NCI-H146 (cell line): ENCODE results near the gene JADE2.
"Not testable (repeated sequence)": the region's sequence is repeated elsewhere in the genome, so short reads cannot be mapped to it uniquely, and the experiment has no call there.

Experiments used
- DNase-seq: peaks from one replicate; lab custom pipeline; 2025; lab: John Stamatoyannopoulos, UW

The JADE2 gene

GRCh38 chr5:134552301-134552700, 26.8 kb downstream of the JADE2 start:
- DNase-seq = no peak

DNA sequence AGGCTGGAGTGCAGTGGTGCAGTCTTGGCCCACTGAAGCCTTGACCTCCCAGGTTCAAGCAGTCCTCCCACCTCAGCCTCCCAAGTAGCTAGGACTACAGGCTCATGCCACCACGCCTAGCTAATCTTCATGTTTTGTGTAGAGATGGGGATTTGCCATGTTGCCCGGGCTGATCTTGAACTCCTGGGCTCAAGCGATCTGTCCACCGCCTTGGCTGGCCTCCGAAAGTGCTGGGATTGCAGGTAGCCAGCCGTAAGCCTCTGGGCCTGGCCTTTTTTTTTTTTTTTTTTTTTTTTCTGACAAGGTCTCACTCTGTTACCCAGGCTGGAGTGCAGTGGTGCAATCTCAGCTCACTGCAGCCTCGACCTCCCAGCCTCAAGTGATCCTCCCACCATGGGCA, 27.2 kb downstream of the JADE2 start:
- not testable (repeated sequence) for DNase-seq

GRCh38 chr5:134553821-134554267, 28.4 kb downstream of the JADE2 start:
- DNase-seq = no peak

DNA sequence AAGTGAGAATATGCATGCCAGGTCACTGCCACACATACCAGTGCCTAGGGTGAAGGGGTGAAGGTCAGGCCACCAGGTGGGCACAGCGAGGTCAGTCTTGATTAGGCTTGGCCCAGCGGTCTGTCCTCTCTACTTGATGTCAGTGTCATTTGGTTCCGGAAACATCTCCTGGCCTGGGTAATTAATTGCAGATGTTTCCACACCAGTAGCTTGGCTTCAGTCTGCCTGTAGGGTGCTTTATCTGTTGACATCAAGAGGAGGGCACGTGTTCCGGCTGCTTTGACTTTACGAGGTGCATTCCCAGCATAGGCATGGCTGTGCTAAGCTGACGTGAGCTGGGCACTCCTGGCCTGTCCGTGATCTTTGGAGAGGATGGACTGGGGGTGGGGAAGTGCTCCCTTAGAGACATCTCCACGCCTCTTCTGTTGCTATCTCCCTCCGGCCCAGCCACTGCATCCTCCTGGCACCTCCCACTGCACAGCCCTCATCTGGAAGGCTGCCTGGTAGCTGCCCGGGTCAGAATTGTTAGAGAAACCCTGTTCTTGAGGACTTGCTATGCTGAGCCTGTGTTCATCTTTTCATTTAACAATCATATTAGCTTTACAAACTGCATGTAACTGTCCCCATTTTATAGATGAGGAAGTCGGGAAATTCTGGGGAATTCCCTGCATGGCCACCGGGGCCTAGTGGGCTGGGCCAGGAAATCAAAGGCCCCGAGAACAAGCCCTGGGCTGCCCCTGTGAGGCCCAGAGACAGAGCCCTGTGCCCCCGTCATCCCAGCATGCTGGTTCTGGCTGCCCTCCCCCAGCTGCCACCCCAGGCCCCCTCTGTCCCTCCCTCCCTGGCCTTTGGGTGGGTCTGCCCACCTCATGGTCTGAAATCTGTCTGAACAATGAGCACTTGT, 29.1 kb downstream of the JADE2 start:
- no peak for DNase-seq

GRCh38 chr5:134555223-134555889, 29.9 kb downstream of the JADE2 start:
- DNase-seq = no peak

- peak; percentile 22 for DNase-seq
Measured at GRCh38 chr5:134555890-134556311, 30.4 kb downstream of the JADE2 start.

DNA sequence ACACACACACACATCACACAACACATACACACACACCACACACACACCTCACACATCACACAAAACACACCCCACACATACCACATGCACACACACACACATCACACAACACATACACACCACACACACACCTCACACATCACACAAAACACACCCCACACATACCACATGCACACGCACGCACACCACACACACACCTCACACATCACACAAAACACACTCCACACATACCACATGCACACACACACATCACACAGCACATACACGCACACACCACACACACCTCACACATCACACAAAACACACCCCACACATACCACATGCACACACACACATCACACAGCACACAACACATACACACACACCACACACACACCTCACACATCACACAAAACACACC, 31.1 kb downstream of the JADE2 start:
- DNase-seq = not testable (repeated sequence)

DNA sequence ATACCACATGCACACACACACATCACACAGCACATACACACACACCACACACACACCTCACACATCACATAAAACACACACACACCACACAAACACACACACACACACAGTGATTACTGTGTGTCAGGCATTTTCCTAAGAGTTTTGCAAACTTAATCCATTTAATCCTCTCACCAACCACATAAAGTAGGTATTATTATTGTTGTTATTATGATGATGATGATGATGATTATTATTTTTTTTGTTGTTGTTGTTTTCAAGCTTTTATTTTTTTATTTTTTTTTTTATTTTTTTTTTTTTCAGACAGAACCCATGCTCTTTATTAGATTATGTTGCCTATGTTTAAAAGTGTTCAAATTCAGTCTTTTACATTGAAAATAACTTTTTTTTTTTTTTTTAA, 31.5 kb downstream of the JADE2 start:
- DNase-seq = no peak

- no peak for DNase-seq
Measured at GRCh38 chr5:134559672-134560071, 34.2 kb downstream of the JADE2 start.

GRCh38 chr5:134560698-134561097, 35.2 kb downstream of the JADE2 start:
- no peak for DNase-seq

DNA sequence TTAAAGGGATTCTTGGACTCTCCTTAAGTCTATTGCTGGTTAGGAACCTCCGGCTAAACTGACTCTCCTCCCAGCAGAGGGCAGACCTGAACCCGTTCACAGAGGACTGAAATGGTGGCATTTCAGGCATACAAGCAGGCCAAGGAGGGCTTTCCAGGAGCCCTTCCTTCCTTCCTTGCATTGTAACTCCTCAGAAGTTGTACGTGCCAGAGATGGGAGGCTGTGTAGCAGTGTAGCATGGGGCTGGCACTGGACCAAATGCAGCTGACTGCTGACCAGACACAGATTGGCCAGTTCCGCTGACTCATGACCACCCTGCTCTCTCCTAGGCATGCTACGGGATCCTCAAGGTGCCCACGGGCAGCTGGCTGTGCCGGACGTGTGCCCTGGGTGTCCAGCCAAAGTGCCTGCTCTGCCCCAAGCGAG, 36.4 kb downstream of the JADE2 start:
- DNase-seq = no peak

DNA sequence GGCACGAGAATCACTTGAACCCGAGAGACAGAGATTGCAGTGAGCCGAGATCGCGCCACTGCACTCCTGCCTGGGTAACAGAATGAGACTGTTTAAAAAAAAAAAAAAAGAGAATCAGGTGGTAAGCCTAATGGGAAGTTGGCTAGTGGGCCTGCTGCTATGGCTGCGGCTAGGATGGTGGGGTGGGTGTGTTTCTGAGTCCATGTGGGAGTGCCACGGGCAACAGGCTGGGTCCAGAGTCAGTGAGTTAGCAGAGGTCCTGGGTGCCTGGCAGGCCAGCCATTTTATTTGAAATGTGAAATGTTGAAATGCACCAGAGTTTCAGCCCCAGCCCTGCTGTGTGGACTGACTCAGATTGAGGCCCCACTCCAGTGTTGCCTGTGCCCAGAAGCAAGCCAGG, 37.8 kb downstream of the JADE2 start:
- DNase-seq = no peak

DNA sequence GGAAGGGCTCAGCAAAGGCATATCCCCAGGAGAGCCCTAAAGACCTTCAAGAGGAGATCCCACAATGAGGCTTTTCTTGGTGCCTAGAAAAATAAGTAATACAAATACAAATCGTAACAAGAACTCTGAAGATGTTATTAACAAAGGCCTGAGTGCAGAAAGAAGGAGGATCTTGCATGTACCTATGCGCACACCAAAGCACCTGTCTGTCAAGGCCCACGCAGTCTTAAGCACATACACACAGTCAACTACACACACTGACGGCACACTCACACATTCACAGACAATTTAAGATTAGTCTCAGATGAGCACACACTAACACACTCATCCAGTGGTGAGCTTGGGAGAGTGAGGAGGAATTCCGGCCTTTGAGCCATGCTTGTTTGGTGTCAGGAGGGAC, 38.5 kb downstream of the JADE2 start:
- no peak for DNase-seq

DNA sequence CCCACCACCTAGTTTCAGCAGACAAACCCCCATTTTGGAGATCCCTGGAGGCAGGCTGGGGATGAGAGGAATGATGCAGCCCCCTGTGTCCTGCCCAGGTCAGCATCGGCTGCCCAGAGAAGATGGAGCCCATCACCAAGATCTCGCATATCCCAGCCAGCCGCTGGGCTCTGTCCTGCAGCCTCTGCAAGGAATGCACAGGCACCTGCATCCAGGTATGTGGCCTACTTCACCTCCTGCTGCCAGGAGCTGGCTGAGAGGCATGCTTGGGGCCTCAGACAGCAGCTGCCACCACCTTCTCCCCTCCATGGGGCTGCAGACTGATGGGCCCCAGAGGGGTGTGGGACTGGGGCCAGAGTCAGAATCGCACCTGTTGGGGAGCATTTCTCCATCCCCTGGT, 38.9 kb downstream of the JADE2 start:
- DNase-seq = no peak

DNA sequence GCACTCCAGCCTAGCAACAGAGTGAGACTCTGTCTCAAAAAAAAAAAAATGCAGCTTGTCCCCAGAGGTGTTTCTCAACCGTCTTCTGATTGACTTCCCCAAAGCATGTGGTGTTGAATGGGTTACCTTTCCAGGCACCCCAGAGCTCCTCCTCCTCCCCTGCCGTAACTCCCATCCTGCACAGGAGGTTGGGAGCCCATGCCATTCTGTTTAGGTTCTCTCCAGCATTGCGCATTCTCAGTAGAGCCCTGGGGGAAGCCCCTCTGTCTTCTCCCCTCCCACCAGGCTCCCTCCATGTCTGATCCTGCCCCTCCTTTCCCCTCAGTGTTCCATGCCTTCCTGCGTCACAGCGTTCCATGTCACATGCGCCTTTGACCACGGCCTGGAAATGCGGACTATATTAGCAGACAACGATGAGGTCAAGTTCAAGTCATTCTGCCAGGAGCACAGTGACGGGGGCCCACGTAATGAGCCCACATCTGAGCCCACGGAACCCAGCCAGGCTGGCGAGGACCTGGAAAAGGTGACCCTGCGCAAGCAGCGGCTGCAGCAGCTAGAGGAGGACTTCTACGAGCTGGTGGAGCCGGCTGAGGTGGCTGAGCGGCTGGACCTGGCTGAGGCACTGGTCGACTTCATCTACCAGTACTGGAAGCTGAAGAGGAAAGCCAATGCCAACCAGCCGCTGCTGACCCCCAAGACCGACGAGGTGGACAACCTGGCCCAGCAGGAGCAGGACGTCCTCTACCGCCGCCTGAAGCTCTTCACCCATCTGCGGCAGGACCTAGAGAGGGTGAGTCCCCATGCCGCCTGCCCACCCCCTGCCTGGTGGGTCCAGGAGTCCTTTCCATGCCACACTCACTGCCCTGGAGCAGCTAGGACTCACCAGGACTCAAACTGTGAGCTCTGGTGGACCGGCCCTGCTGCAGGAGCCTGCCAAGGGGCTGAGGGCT, 40.6 kb downstream of the JADE2 start:
- no peak for DNase-seq

- no peak for DNase-seq
Measured at GRCh38 chr5:134566741-134567221, 41.3 kb downstream of the JADE2 start.

DNA sequence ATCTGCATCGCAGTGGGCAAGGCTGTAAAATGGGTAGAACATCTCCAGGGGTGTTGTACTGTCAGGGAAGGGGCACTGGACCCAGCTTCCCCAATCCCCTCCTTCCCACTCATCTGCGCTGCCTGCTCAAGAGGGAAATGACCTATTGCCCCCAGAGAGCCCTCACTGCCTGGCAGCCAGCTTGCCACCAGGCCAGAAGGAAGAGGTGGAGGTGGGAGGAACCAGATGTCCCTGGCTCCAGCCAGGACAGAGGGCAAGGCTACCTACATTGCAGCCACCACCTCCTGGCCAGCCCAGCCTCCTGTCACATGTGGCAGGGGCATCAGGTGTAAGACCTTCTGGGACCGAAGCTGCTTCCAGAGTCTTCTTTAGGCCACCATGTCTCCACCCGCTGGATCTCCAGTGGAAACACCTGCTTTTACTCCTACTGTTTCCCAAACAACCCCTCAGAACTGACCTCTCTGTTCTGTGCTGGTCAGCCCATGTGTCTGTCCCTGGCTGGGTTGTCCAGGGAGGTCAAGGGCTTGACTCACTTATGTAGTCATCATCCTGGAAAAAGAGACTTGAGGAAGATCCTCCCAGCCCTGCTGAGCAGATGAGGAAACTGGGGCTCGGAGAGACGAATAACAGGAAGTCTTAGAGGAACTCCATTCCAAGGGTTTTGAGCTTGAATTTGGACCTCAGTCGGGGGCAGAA, 42.3 kb downstream of the JADE2 start:
- DNase-seq = no peak

- DNase-seq = no peak
Measured at GRCh38 chr5:134568337-134568700, 42.8 kb downstream of the JADE2 start.

DNA sequence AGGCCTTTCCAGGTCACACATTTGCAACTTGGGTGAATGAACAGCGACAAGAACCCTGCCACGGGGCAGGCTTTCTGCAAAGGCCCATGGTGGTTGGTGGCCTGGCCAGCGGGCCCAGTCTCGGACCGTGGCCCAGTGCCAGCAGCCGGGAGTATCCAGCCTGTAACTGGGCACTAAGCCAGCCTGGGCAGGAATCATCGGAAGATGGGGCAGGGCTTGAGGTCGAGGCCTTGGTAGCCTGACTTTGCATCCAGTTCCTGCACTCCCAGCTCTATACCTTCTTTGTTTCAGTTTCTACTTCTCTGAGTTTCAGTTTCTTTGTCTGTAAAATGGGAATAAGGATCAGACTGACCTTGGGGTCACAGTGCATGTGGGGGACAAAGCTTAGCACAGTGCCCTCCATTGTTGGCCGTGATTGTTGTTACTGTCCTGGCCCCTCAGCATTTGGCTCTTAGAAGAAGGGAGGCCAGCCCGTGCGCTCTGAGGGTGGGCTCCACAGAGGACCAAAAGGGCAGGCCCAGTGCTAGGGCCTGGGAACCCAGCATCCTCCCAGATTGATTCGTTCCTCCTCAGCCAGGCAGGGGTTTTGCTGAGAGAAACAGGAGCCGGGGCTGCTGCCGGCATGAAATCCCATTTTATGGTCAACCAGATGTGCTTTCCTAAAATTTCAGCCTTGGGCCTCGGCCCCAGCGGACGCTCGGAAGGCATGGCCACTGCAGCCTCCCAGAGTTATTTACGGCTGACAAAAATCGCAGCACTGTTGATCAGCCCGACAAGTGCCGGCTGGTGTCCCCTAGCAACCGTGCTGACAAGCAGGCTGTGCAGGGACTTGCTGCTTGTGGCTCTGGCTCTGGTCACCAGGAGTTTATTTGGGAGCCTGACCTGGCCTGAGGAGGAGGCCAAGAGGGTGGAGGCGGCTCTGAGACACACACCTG, 43.6 kb downstream of the JADE2 start:
- no peak for DNase-seq

DNA sequence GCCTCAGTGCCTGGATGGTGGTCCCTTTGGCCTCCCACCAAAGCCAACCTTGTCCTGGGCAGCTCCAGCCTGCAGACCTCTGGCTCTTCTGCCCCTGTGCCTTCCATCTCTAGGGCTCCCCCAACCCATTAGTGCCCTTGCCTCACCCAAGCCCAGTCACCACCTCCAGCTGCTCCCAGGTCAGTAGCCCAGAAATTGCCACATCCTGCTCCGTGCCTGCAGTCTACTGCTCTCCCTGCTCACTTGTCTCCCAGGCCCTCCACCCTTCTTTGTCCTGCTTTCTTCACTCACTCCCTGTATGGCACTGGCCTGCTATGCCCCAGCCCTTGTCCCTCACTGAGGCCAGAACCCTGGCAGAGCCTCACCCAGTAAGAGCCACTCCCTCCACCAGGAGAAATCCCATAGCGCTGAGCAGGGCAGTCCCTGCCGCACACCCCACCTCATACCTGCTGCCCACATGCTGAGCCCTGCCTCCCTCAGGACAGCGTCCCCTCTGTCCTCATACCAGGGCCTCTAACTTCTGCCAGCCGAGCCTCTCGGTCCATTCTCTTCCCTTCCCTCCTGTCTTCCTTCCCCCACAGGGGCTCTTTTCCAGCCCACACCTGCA, 44.4 kb downstream of the JADE2 start:
- no peak for DNase-seq
